ENCODE measurements around the gene CNTN4.

Gene CNTN4

DNA sequence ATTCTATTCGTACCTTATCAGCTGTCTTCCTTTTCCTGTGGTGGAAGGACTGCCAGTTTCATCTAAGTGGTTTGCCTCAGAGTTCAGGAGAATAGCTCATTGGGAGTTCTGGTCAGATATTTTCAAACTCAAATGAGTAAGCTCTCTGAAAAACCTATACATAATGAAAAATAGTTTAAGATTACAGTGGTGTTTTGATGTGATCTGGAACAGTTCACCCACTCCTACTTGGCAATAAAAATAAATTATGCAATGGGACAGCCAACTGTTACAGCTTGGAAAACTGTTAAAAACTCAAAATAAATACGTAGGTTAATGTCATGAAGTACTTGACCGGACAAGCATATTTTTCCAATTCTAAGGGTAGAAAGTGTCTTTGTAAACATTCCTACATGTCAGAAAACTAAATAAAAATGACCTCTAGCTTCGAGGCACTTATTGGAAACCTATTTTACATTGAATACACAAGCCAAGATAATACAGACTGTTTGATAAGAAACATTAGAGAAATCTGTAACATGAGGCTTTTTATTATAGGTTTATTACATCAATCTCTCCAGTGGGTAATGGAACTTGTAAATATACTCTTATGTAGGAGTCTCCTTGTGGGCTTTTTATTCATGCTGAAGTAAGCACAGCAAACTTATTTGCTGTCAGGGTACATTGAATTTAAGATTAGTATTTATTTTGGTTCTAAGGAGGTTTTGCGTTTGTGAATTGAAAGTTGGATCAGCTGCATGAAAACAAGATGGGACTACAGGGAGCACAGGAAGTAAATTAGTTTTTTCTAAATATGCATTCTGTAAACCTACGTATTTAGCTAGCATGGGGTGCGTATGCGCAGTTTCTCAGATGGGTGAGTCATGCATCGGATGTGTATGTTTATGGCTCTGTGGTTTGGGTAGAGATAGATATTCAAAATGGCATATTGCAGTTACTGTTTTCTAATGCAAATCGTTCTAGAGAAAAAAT is 558.4 kb downstream of the CNTN4 start:
- no peaks in the 10 kb centered on the region for H3K4me1 Mint-ChIP-seq
- H3K9me3 Mint-ChIP-seq, result no peaks in the 10 kb centered on the region
- H3K4me3 Mint-ChIP-seq, result no peak overlapping the region
- no peaks in the 10 kb centered on the region for H3K36me3 Mint-ChIP-seq (ENCODE audit: low read depth)
- no peak for TF ChIP-seq CTCF (IDR thresholded peaks at IDR 0.05)
- no peaks in the 10 kb centered on the region for H3K27me3 Mint-ChIP-seq (ENCODE audit: low read depth, poor library complexity)
- no peak for DNase-seq
- no peak overlapping the region for H3K27ac Mint-ChIP-seq

GRCh38 chr3:2657971-2658370 is 559.3 kb downstream of the CNTN4 start:
- no peak overlapping the region for H3K27ac Mint-ChIP-seq
- TF ChIP-seq CTCF (IDR thresholded peaks at IDR 0.05), result no peak
- H3K36me3 Mint-ChIP-seq (ENCODE audit: low read depth), result no peaks in the 10 kb centered on the region
- no peak overlapping the region for H3K4me3 Mint-ChIP-seq
- no peaks in the 10 kb centered on the region for H3K9me3 Mint-ChIP-seq
- H3K27me3 Mint-ChIP-seq (ENCODE audit: low read depth, poor library complexity), result no peaks in the 10 kb centered on the region
- no peak for DNase-seq
- no peaks in the 10 kb centered on the region for H3K4me1 Mint-ChIP-seq

DNA sequence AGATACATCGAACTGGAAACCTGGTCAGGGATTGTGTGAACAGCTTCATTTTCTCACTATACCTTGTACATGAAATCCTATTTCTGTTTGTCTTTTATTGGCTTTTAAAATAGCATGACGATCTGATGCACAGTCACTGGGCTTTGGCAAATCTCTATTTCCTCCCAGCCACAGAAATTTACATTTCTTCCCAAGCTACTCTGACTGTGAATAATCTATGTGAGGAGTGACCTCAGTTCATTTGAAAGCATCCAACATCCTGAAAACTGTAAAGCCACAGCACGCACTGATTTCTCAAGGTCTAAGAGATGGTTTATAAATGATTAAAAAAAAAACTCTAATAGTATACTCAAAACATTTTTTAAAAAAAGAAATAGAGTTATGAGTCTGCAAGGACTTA is 561.2 kb downstream of the CNTN4 start:
- Mint-ChIP-seq H3K9me3 (no peaks in the 10 kb centered on the region), H3K4me1 (no peaks in the 10 kb centered on the region), H3K27ac (no peak overlapping the region), H3K27me3 (ENCODE audit: low read depth, poor library complexity) (no peaks in the 10 kb centered on the region), H3K36me3 (ENCODE audit: low read depth) (no peaks in the 10 kb centered on the region), H3K4me3 (no peak overlapping the region)
- TF ChIP-seq CTCF (IDR thresholded peaks at IDR 0.05), result no peak
- DNase-seq, result no peak

GRCh38 chr3:2661078-2661477 is 562.4 kb downstream of the CNTN4 start:
- no peak for TF ChIP-seq CTCF (IDR thresholded peaks at IDR 0.05)

DNA sequence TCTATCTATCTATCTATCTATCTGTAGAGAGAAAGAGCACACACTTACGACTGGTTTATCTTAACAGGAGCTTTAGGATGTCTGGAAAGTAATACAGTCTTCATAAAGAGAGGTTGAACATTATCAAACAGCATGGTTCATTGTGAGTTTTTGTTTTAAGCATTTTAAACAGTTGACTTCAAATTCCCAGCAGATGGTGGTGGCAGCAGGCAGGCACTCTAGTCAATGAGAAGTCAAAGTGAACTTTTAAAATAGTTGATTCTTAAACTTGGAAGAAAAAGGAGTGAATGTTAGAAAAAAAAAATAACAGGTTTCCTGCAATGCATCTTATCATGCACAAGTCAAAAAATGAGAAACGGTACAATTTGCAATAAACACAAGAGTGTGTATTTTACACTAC is 578.8 kb downstream of the CNTN4 start:
- peaks cover 6% of the 10 kb centered on the region for H3K27me3 Mint-ChIP-seq (ENCODE audit: low read depth, poor library complexity)
- H3K9me3 Mint-ChIP-seq, result peaks cover 7% of the 10 kb centered on the region
- no peaks in the 10 kb centered on the region for H3K4me1 Mint-ChIP-seq
- no peak for DNase-seq
- no peak overlapping the region for H3K27ac Mint-ChIP-seq
- TF ChIP-seq CTCF (IDR thresholded peaks at IDR 0.05), result no peak
- no peaks in the 10 kb centered on the region for H3K36me3 Mint-ChIP-seq (ENCODE audit: low read depth)
- H3K4me3 Mint-ChIP-seq, result no peak overlapping the region

More at GRCh38 chr3:2661078-2661477, 562.4 kb downstream of the CNTN4 start:
- Mint-ChIP-seq H3K4me3 (no peak overlapping the region), H3K36me3 (ENCODE audit: low read depth) (no peaks in the 10 kb centered on the region), H3K27ac (no peak overlapping the region), H3K4me1 (no peaks in the 10 kb centered on the region), H3K27me3 (ENCODE audit: low read depth, poor library complexity) (no peaks in the 10 kb centered on the region), H3K9me3 (no peaks in the 10 kb centered on the region)
- no peak for DNase-seq

- DNase-seq, result no peak
- Mint-ChIP-seq H3K9me3 (no peaks in the 10 kb centered on the region), H3K4me3 (no peak overlapping the region), H3K4me1 (no peaks in the 10 kb centered on the region), H3K27ac (no peak overlapping the region), H3K36me3 (ENCODE audit: low read depth) (no peaks in the 10 kb centered on the region), H3K27me3 (ENCODE audit: low read depth, poor library complexity) (peaks cover 6% of the 10 kb centered on the region)
- no peak for TF ChIP-seq CTCF (IDR thresholded peaks at IDR 0.05)
Measured at GRCh38 chr3:2680236-2680635, 581.6 kb downstream of the CNTN4 start.

All from nephron progenitor cell (in vitro differentiated cells).